MM.1S (cell line): ENCODE data around the gene CDK5R2.
A peak's percentile ranks its signal among the peaks of the same experiment; 100 is the strongest.

Experiments
- DNase-seq: peaks from one replicate; pipeline ENCODE4 v3.0.0-alpha.2; 2015
- H2AFZ ChIP-seq: fragments of 300-600 bp; sonication (generic); 2 replicates; pipeline ENCODE4 v1.6.0; 2016; ENCODE audit warnings: antibody characterized with exemption, low read length
- H3F3A ChIP-seq: fragments of 300-600 bp; sonication (generic); 2 replicates; pipeline ENCODE4 v1.6.1; 2016; ENCODE audit warnings: mild to moderate bottlenecking, antibody characterized with exemption, low read length, moderate library complexity, mixed read lengths; ENCODE audit not compliant: insufficient read depth
- H3K27ac ChIP-seq: fragments of 300-600 bp; sonication (generic); 2 replicates; pipeline ENCODE4 v1.5.1; 2016; ENCODE audit warnings: mild to moderate bottlenecking, low read length
- H3K27me3 ChIP-seq: fragments of 300-600 bp; sonication (generic); replicated peaks from 2 replicates; pipeline ENCODE4 v1.6.0; 2016; ENCODE audit warnings: low read length; ENCODE audit not compliant: insufficient read depth
- H3K36me3 ChIP-seq: fragments of 300-600 bp; sonication (generic); replicated peaks from 2 replicates; pipeline ENCODE4 v1.6.1; 2016; ENCODE audit warnings: mild to moderate bottlenecking, low read length, mixed read lengths; ENCODE audit not compliant: insufficient read depth
- H3K4me1 ChIP-seq: fragments of 300-600 bp; sonication (generic); 2 replicates; pipeline ENCODE4 v1.6.1; 2016; ENCODE audit warnings: low read length, mixed read lengths
- H3K4me2 ChIP-seq: fragments of 300-600 bp; sonication (generic); 2 replicates; pipeline ENCODE4 v1.6.0; 2016; ENCODE audit warnings: low read depth, low read length
- H3K4me3 ChIP-seq: fragments of 300-600 bp; sonication (generic); 2 replicates; pipeline ENCODE4 v1.5.1; 2016; ENCODE audit warnings: low read length, mixed read lengths
- H3K79me2 ChIP-seq: fragments of 300-600 bp; sonication (generic); 2 replicates; pipeline ENCODE4 v1.6.1; 2016; ENCODE audit warnings: mixed run types, low read length, mixed read lengths
- H3K9ac ChIP-seq: fragments of 300-600 bp; sonication (generic); 2 replicates; pipeline ENCODE4 v1.6.1; 2016; ENCODE audit warnings: low read length, mixed read lengths
- H3K9me2 ChIP-seq: fragments of 300-600 bp; sonication (generic); replicated peaks from 2 replicates; pipeline ENCODE4 v1.6.1; 2016; ENCODE audit warnings: mild to moderate bottlenecking, low read length, mixed read lengths; ENCODE audit not compliant: insufficient read depth
- H3K9me3 ChIP-seq: fragments of 300-600 bp; sonication (generic); replicated peaks from 2 replicates; pipeline ENCODE4 v1.6.1; 2016; ENCODE audit warnings: mild to moderate bottlenecking, low read length, mixed read lengths; ENCODE audit not compliant: insufficient read depth
- H4K20me1 ChIP-seq: fragments of 300-600 bp; sonication (generic); 2 replicates; pipeline ENCODE4 v1.6.1; 2016; ENCODE audit warnings: mild to moderate bottlenecking, low read length, moderate library complexity, mixed read lengths; ENCODE audit not compliant: insufficient read depth
- EZH2 ChIP-seq: fragments of 300-600 bp; sonication (generic); optimal IDR thresholded peaks from 2 replicates; pipeline ENCODE3; 2017; ENCODE audit warnings: low read depth, mild to moderate bottlenecking, antibody characterized with exemption, low read length, mixed read lengths
- EZH2phosphoT487 ChIP-seq: fragments of 300-600 bp; sonication (generic); IDR thresholded peaks from 2 replicates; pipeline ENCODE4 v1.6.1; 2018; ENCODE audit warnings: antibody characterized with exemption, low read length
- TF ChIP-seq, protein P1 (sequence below): fragments of 300-600 bp; sonication (generic); IDR thresholded peaks from 2 replicates; pipeline ENCODE4 v1.5.1; 2016; ENCODE audit warnings: antibody characterized with exemption, low read length, mixed read lengths

CDK5R2 gene

DNA sequence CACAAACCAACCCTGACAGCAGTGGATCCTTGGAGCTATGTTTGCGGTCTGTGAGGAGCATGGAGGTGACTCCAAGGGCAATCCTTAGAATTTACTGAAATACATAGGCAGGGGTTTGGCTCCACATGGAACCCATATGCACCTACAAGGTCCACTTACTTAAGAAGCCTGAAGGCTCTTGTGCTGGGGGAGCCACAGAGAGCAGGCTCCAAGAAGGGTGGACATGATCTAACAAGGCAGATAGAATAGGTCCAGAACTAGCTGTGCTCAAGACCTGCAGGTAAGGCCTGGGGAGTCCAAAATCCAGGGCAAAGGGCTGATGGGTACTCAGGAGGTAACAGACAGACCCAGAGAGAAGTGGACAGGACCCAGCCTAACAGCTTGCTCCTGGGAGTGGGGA lies 1.2 kb upstream of the CDK5R2 start:
- DNase-seq: no peak
- no peak overlapping the region for H3K4me2 ChIP-seq
- TF ChIP-seq, protein P1, sequence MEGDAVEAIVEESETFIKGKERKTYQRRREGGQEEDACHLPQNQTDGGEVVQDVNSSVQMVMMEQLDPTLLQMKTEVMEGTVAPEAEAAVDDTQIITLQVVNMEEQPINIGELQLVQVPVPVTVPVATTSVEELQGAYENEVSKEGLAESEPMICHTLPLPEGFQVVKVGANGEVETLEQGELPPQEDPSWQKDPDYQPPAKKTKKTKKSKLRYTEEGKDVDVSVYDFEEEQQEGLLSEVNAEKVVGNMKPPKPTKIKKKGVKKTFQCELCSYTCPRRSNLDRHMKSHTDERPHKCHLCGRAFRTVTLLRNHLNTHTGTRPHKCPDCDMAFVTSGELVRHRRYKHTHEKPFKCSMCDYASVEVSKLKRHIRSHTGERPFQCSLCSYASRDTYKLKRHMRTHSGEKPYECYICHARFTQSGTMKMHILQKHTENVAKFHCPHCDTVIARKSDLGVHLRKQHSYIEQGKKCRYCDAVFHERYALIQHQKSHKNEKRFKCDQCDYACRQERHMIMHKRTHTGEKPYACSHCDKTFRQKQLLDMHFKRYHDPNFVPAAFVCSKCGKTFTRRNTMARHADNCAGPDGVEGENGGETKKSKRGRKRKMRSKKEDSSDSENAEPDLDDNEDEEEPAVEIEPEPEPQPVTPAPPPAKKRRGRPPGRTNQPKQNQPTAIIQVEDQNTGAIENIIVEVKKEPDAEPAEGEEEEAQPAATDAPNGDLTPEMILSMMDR: no peak
- no peak for TF ChIP-seq EZH2phosphoT487
- TF ChIP-seq EZH2: no peak
- no peaks in the 10 kb centered on the region for H3K9me3 ChIP-seq
- H3K4me1 ChIP-seq: no peaks in the 10 kb centered on the region
- H4K20me1 ChIP-seq: no peaks in the 10 kb centered on the region
- no peaks in the 10 kb centered on the region for H3K9me2 ChIP-seq
- H3K9ac ChIP-seq: no peak overlapping the region
- H2AFZ ChIP-seq: no peak overlapping the region
- H3F3A ChIP-seq: no peaks in the 10 kb centered on the region
- H3K36me3 ChIP-seq: no peaks in the 10 kb centered on the region
- peaks cover 54% of the 10 kb centered on the region for H3K27me3 ChIP-seq
- no peak overlapping the region for H3K27ac ChIP-seq
- H3K79me2 ChIP-seq: no peaks in the 10 kb centered on the region
- no peak overlapping the region for H3K4me3 ChIP-seq

DNA sequence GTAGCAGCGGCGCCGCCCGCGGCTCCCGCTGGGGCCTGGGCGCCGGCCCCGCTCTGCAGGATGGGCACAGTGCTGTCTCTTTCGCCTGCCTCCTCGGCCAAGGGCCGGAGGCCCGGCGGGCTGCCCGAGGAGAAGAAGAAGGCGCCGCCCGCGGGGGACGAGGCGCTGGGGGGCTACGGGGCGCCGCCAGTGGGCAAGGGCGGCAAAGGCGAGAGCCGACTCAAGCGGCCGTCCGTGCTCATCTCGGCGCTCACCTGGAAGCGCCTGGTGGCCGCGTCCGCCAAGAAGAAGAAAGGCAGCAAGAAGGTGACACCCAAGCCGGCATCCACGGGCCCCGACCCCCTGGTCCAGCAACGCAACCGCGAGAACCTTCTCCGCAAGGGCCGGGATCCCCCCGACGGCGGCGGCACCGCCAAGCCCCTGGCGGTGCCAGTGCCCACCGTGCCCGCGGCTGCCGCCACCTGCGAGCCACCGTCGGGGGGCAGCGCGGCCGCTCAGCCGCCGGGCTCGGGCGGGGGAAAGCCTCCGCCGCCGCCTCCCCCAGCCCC lies 369 bp downstream of the CDK5R2 start:
- H2AFZ ChIP-seq: no peak overlapping the region
- H3K4me2 ChIP-seq: peak overlapping the region; percentile 73
- no peaks in the 10 kb centered on the region for H3K79me2 ChIP-seq
- H3K36me3 ChIP-seq: no peaks in the 10 kb centered on the region
- peak overlapping the region; percentile 54 for H3K4me3 ChIP-seq
- no peak overlapping the region for H3K27ac ChIP-seq
- H4K20me1 ChIP-seq: no peaks in the 10 kb centered on the region
- no peaks in the 10 kb centered on the region for H3K4me1 ChIP-seq
- no peak for DNase-seq
- TF ChIP-seq EZH2phosphoT487 (no peak), EZH2 (no peak)
- TF ChIP-seq, protein P1: no peak
- no peaks in the 10 kb centered on the region for H3F3A ChIP-seq
- no peaks in the 10 kb centered on the region for H3K9me2 ChIP-seq
- no peaks in the 10 kb centered on the region for H3K9me3 ChIP-seq
- peaks cover 63% of the 10 kb centered on the region for H3K27me3 ChIP-seq
- H3K9ac ChIP-seq: no peak overlapping the region

DNA sequence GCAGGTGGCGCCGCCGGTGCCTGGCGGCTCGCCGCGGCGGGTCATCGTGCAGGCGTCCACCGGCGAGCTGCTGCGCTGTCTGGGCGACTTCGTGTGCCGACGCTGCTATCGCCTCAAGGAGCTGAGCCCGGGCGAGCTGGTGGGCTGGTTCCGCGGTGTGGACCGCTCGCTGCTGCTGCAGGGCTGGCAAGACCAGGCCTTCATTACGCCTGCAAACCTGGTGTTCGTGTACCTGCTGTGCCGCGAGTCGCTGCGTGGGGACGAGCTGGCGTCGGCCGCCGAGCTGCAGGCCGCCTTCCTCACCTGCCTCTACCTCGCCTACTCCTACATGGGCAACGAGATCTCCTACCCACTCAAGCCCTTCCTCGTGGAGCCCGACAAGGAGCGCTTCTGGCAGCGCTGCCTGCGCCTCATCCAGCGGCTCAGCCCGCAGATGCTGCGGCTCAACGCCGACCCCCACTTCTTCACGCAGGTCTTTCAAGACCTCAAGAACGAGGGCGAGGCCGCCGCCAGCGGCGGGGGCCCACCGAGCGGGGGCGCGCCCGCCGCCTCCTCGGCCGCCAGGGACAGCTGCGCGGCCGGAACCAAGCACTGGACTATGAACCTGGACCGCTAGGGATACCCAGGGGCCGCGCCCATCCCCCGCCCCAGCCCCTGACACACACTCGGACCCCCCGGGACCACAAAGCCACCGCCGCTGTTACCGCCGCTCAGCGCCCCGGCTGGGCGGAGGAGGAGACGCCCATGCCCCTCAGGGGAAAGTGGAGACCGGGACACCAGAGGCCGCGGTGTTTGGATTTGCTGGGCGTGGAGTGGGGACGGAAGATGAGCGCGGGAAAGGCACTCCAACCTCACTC lies 1.1 kb downstream of the CDK5R2 start:
- Histone ChIP-seq H3K4me3 (no peak overlapping the region), H3K9ac (no peak overlapping the region), H3K9me3 (no peaks in the 10 kb centered on the region), H3F3A (no peaks in the 10 kb centered on the region), H2AFZ (no peak overlapping the region), H3K4me2 (no peak overlapping the region), H3K79me2 (no peaks in the 10 kb centered on the region), H3K9me2 (no peaks in the 10 kb centered on the region), H3K27ac (no peak overlapping the region), H4K20me1 (no peaks in the 10 kb centered on the region), H3K27me3 (peaks cover 68% of the 10 kb centered on the region), H3K36me3 (no peaks in the 10 kb centered on the region), H3K4me1 (no peaks in the 10 kb centered on the region)
- DNase-seq: no peak
- TF ChIP-seq EZH2phosphoT487: no peak
- no peak for TF ChIP-seq EZH2
- TF ChIP-seq, protein P1: no peak
